ENCODE results near the gene TCTA.

The TCTA gene

DNA sequence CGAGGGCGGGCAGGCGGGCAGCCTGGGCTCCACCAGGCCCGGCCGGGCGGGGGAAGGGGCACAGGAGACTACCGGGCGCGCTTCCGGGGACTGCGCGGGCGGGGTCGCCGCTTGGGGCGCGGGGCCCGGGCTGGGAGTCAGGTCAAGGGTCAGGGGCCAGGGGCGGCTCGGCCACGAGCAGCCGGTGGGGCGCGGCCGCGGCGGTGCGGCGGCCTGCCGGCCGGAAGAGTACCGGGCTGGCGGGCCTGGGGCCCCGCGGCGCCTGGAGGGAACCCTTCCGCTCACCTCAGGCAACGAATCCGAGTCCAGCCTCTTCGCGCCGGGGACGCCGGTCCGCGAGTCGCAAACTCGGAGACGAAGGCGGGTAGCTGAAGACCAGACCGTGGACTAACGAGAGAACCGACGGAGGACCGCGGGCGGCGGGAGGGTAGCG, 672 bp upstream of the TCTA start:
- Histone ChIP-seq H3K79me2 (ENCODE audit: insufficient read depth, low read length) (peaks cover 78% of the 10 kb centered on the region), H3K4me2 (ENCODE audit: insufficient read depth, low read length) (peak overlapping the region; percentile 74), H3K36me3 (ENCODE audit: insufficient read depth, low read length) (peaks cover 21% of the 10 kb centered on the region), H3K9me3 (ENCODE audit: insufficient read depth, low read length, severe bottlenecking) (no peaks in the 10 kb centered on the region), H3K4me3 (ENCODE audit: low read depth in 1 of 2, low read length in 2 of 2) (peak overlapping the region; percentile 61 to 92), H4K20me1 (ENCODE audit: insufficient read depth, low read length) (peaks cover 52% of the 10 kb centered on the region), H3K27ac (ENCODE audit: low read length) (peak overlapping the region; percentile 97), H3K9ac (ENCODE audit: low read depth, low read length) (peak overlapping the region; percentile 90), H3K4me1 (ENCODE audit: insufficient read depth, low read length) (peaks cover 76% of the 10 kb centered on the region), H2AFZ (ENCODE audit: low read depth, low read length) (peak overlapping the region; percentile 74), H3K27me3 (ENCODE audit: insufficient read depth, low read length, poor library complexity) (no peaks in the 10 kb centered on the region)
- peak; percentile 6; the same call in 2 of the 3 replicates for ATAC-seq (ENCODE audit: insufficient read depth, low read depth)
- peak; percentile 54 for DNase-seq
- TF ChIP-seq, protein P1, sequence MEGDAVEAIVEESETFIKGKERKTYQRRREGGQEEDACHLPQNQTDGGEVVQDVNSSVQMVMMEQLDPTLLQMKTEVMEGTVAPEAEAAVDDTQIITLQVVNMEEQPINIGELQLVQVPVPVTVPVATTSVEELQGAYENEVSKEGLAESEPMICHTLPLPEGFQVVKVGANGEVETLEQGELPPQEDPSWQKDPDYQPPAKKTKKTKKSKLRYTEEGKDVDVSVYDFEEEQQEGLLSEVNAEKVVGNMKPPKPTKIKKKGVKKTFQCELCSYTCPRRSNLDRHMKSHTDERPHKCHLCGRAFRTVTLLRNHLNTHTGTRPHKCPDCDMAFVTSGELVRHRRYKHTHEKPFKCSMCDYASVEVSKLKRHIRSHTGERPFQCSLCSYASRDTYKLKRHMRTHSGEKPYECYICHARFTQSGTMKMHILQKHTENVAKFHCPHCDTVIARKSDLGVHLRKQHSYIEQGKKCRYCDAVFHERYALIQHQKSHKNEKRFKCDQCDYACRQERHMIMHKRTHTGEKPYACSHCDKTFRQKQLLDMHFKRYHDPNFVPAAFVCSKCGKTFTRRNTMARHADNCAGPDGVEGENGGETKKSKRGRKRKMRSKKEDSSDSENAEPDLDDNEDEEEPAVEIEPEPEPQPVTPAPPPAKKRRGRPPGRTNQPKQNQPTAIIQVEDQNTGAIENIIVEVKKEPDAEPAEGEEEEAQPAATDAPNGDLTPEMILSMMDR (IDR thresholded peaks at IDR 0.05; ENCODE audit: borderline replicate concordance, extremely low read depth, low read length, poor library complexity, severe bottlenecking) = no peak
- TF ChIP-seq EZH2 (IDR thresholded peaks at IDR 0.05; ENCODE audit: borderline replicate concordance, low read depth, low read length, severe bottlenecking) = no peak

DNA sequence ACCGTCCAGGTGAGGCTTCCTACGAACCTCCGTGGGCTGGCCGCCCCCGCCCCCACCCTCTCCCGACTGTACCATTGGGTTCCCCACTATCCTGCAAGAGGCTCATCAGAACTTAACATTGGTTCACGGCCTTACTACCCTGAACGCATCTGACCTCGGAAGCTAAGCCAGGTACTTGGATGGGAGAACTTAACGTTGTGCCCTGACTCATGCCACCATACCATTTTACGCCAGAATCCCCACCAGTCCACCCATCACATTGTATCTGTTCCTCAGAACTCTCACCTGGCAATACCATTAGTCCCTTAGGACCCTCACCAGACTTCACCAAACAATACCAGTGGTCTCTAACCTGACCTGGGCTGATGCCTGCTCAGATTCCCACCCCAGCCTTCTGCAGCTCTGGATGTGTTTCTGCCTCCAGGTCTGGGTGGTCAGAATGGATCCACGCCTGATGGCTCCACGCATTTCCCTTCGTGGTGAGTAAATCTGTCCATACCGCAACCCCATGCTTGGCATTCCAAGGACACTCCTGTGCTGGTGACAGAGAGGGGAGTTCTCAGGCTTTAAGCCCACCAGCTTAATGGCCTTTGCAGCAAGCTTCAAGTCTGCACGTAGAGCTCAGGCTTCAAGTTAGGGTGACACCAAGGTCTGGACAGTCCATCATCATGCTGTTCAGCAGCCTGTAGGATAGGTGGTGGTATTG, 562 bp downstream of the TCTA start:
- H3K4me1 ChIP-seq (ENCODE audit: insufficient read depth, low read length) = peaks cover 82% of the 10 kb centered on the region
- H3K27ac ChIP-seq (ENCODE audit: low read length) = peak overlapping the region; percentile 97
- no peak for TF ChIP-seq EZH2 (IDR thresholded peaks at IDR 0.05; ENCODE audit: borderline replicate concordance, low read depth, low read length, severe bottlenecking)
- TF ChIP-seq, protein P1 (IDR thresholded peaks at IDR 0.05; ENCODE audit: borderline replicate concordance, extremely low read depth, low read length, poor library complexity, severe bottlenecking) = no peak
- H3K27me3 ChIP-seq (ENCODE audit: insufficient read depth, low read length, poor library complexity) = no peaks in the 10 kb centered on the region
- H2AFZ ChIP-seq (ENCODE audit: low read depth, low read length) = peak overlapping the region; percentile 90
- H3K9ac ChIP-seq (ENCODE audit: low read depth, low read length) = peak overlapping the region; percentile 90
- H3K36me3 ChIP-seq (ENCODE audit: insufficient read depth, low read length) = peaks cover 22% of the 10 kb centered on the region
- DNase-seq (no peak), ATAC-seq (ENCODE audit: insufficient read depth, low read depth) (no peak)
- H4K20me1 ChIP-seq (ENCODE audit: insufficient read depth, low read length) = peaks cover 40% of the 10 kb centered on the region
- peak overlapping the region; percentile 65 to 91; a peak in 3 of 4 replicates for H3K4me3 ChIP-seq (ENCODE audit: low read depth in 1 of 2, low read length in 2 of 2)
- peaks cover 69% of the 10 kb centered on the region for H3K79me2 ChIP-seq (ENCODE audit: insufficient read depth, low read length)
- H3K4me2 ChIP-seq (ENCODE audit: insufficient read depth, low read length) = peak overlapping the region; percentile 85
- H3K9me3 ChIP-seq (ENCODE audit: insufficient read depth, low read length, severe bottlenecking) = no peaks in the 10 kb centered on the region

DNA sequence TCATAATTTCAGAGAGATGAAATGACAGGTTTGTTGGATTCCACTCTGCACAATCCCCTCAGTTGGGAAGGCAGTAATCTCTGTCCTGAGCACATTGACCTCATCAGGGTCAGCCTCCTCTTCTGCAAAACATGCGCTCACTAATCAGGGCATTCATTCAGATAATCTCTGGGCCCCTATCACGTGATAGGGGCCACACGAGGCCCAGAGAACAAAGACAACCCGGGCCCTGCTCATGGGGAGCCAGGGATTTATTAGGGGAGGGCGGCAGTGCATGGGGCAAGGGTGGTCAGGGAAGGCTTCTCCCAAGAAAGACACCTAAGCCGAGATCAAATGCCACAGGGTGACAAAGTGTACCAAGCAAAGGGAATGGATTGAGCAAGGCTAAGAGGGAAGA, 1.1 kb downstream of the TCTA start:
- Histone ChIP-seq H3K27me3 (ENCODE audit: insufficient read depth, low read length, poor library complexity) (no peaks in the 10 kb centered on the region), H3K9me3 (ENCODE audit: insufficient read depth, low read length, severe bottlenecking) (no peaks in the 10 kb centered on the region), H3K27ac (ENCODE audit: low read length) (peak overlapping the region; percentile 97), H3K4me3 (ENCODE audit: low read depth in 1 of 2, low read length in 2 of 2) (peak overlapping the region in 1 of 2 experiments; percentile 91; a peak in 2 of 4 replicates), H3K36me3 (ENCODE audit: insufficient read depth, low read length) (peaks cover 25% of the 10 kb centered on the region), H3K4me1 (ENCODE audit: insufficient read depth, low read length) (peaks cover 79% of the 10 kb centered on the region), H3K4me2 (ENCODE audit: insufficient read depth, low read length) (peak overlapping the region; percentile 85), H3K9ac (ENCODE audit: low read depth, low read length) (peak overlapping the region; percentile 90), H4K20me1 (ENCODE audit: insufficient read depth, low read length) (peaks cover 36% of the 10 kb centered on the region), H2AFZ (ENCODE audit: low read depth, low read length) (no peak overlapping the region), H3K79me2 (ENCODE audit: insufficient read depth, low read length) (peaks cover 63% of the 10 kb centered on the region)
- TF ChIP-seq, protein P1 (IDR thresholded peaks at IDR 0.05; ENCODE audit: borderline replicate concordance, extremely low read depth, low read length, poor library complexity, severe bottlenecking) = no peak
- TF ChIP-seq EZH2 (IDR thresholded peaks at IDR 0.05; ENCODE audit: borderline replicate concordance, low read depth, low read length, severe bottlenecking) = no peak
- DNase-seq (no peak), ATAC-seq (ENCODE audit: insufficient read depth, low read depth) (no peak)

All from DND-41 (cell line).